IPS DF 19.7 (cell line): ENCODE measurements around the gene SRRD.

ENCODE experiments used
- DNase-seq: peaks from one replicate; pipeline ENCODE4 v3.0.0-alpha.2; 2013; ENCODE audit warnings: low read depth, low spot score

The SRRD gene

GRCh38 chr22:26482161-26482560 lies 1.5 kb upstream of the SRRD start:
- DNase-seq, result no peak

GRCh38 chr22:26483043-26483438 lies 636 bp upstream of the SRRD start:
- DNase-seq, result no peak

- no peak for DNase-seq
Measured at GRCh38 chr22:26484360-26484706, 656 bp downstream of the SRRD start.

DNA sequence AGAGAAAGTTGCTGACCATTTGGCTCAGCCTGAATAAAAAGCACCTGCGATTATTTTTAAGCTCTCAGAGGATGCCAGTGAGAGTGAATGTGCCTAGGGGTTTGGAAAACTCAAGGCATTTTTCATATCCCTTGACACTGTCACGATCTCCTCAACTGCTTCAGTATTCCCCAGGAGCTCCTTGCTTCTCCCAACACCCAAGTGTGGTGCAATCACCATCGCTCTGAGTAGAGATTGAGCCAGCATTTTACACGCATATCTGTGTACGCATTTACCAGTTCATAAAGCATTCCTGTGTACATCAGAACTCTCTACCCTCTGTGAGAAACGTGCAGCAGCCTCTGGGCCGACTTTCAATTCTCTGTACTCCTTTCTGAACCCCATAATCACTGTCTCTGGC lies 1.3 kb downstream of the SRRD start:
- no peak for DNase-seq

GRCh38 chr22:26485806-26486390 lies 2.2 kb downstream of the SRRD start:
- DNase-seq, result no peak

DNA sequence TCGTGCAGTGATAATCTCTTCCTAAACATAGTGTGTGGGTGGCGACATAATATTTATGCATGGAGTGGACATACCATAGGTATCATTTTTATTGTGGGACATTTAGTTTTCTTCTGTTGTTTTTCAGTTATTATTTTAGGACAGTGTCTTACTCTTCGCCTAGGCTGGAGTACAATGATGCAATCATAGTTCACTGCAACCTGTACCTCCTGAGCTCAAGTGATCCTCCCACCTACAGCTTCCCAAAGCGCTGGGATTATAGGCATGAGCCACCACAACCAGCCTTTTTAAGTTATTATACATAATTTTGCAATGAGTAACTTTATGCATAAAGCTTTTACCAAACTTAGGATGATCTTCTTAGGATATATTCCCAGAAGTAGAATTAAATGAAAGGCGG lies 2.7 kb downstream of the SRRD start:
- no peak for DNase-seq

DNA sequence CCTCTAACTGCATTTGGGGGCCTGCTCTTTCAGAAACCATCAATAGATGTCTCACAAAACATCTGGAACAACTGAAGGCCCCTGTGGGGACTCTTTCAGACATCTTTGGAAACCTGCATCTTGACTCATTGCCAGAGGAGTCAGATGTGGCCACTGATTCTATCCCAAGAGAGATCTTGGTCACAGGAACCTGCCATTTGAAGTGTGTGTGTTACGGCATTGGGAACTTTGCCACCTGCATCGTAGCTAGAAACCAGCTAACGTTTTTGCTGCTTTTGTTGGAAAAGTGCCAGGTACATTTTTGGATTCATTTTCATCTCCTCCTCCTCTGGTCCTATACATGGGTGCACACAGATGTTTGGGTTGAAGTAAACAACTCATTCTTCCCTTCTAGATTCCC lies 4.3 kb downstream of the SRRD start:
- DNase-seq, result no peak

DNA sequence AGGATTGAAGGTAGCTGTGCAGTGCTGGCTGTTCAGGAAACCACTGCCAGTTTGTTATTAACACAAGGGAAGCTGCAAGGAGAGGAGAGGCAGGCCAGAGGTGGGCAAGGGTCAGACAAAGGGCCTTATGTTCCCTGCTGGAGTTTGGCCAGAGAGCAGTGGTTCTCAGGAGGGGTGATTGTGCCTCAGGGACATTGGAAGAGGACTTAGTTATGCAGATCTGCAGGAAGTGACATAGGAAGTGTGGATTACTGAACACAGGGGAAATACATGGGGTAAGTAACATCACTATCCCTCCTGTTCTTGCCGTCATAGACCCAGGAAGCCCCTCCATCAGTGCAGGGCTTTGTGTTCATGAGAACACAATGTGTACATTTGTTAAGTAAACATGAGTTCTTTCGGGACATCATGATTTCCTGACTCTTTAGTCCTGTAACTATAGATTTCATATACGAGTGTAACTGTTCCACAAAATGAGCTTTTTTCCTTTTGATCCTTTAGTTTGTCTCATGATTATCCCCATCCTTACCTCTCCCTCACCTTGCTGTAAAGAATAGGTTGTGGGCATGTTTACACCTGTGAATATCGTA lies 5.9 kb downstream of the SRRD start:
- no peak for DNase-seq

DNA sequence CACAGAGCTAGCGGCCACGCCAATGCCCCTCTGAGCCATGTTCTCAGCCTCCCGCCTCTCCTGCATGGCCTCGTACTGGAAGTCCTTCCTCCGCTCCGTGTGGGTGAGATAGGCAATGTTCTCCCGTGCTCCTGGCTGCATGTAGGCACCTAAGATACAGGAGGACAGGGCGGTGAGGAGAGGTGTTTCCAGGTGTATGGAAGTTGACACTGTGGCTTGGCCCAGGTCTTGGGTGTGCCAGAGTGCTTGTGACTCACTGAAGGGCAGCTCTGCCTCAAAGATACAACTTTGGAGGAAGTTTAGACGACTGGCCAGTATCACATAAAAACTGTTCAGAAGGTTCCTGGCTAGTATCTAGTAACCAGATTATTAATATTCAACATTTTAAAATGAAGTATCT lies 8.5 kb downstream of the SRRD start:
- DNase-seq, result no peak

GRCh38 chr22:26494506-26494905 lies 10.8 kb downstream of the SRRD start:
- no peak for DNase-seq

DNA sequence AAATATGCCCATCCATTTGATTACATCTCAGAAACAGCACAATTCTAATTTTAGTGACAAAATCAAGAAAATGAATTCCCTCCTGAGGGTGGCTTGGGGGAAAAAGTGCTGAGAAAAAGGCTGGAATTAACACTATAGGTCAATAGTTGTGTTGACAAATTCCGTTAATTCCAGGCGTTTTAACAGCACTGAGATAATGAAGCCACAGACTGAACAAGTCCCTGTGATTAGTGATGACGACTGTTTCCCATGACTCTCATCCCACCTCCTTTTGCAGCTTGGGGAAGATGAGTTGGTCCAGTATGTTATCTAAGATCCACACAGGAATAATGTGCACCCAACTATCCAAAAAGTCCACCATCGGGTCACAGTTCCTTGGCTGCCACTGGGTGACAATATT lies 12.8 kb downstream of the SRRD start:
- no peak for DNase-seq

DNA sequence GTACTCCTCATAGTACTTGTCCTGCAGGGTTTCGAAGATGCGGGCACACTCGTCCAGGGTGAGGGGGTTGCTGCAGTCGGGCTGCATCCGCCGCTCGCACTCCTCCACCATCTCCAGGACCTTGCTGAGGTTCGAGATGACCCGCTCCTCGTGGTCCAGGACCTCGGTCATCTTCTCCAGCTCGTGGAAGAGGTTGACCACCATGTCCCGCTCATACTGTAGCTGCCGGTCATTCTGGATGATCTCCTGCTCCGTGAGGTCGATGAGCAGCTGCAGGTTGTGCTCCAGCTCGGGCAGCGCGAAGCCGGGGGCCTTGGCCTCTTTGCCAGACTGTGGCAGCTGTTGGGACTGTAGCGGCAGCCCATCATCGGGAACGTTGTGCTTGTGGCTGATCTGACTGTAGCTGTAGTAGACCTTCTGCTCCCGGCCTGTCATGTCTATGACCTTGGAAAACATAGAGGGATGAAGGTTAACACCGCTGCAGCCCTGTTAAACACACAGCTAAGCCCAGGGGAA lies 15.6 kb downstream of the SRRD start:
- no peak for DNase-seq

- DNase-seq, result no peak
Measured at GRCh38 chr22:26501996-26502395, 18.3 kb downstream of the SRRD start.

GRCh38 chr22:26502688-26503561 lies 19.2 kb downstream of the SRRD start:
- peak; percentile 67 for DNase-seq

GRCh38 chr22:26503758-26504157 lies 20.1 kb downstream of the SRRD start:
- DNase-seq, result no peak

GRCh38 chr22:26508148-26508547 lies 24.5 kb downstream of the SRRD start:
- no peak for DNase-seq

DNA sequence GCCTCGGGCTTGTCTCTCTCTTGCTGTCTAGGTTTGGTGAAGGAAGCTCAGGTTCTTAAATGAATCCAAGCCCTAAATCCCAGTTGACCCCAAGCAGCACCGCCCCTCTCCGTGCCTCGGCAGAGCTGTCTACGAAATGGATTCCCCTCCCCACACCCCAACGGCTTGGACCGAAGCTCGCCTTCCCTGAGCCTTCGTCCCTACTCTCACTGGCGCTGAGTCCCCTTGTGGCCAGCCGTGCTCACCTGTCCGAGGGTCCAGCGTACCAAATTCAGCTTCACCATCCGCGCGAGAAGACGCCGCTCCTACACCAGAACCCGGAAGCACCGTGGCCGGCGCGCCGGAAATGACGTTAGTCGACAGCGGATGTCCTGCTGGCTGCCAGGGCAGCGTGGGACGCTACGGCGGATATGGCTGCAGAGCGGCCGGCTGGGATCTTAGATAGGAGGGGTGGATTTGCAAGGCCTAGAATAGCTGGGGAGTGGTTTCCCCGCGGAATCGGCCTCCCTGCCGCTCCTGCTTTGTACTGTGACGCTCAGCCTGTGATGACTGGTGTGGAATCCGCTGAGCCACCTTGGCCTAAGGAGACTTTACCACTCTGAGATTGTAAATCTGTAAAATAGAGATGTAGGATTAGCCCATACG lies 28.6 kb downstream of the SRRD start, which contains the start of gene TFIP11:
Gene TFIP11 (minus strand): TSS at position 325 of the 645 bp plus-strand sequence. CDS start 2,201 bp downstream, outside the sequence.
- DNase-seq, result peak; percentile 85

- DNase-seq, result no peak
Measured at GRCh38 chr22:26513838-26514237, 30.2 kb downstream of the SRRD start.

DNA sequence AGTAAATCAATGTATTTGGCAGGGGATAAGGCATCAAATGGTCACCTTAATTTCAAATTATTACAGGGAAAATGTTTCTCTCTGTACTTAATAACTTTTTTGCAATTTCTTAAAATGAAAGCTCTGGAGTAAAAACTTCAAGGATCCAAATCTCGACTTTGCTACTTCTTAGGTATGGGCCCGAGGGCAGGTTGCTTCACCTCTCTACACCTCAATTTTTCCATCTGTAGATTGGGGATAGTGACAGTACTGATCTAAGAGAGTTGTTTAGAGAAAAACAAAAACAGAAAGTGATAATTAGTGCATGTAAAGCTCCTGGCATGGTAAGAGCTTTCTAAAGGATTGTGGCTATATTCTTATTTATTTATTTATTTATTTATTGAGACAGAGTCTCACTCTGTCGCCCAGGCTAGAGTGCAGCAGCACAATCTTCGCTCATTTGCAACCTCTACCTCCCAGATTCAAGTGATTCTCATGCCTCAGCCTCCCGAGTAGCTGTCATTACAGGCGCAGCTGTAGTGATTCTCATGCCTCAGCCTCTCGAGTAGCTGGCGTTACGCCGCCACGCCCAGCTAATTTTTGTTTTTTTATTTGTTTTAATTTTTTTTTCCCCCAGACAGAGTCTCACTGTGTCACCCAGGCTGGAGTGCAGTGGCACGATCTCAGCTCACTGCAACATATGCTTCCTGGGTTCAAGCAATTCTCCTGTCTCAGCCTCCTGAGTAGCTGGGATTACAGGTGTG lies 30.9 kb downstream of the SRRD start:
- DNase-seq, result no peak

- no peak for DNase-seq
Measured at GRCh38 chr22:26515931-26516330, 32.3 kb downstream of the SRRD start.

- DNase-seq, result no peak
Measured at GRCh38 chr22:26516503-26516902, 32.8 kb downstream of the SRRD start.
